Suppressor macrophage treated with lipopolysaccharide for 4 hours (primary cell): Measurements from ENCODE around the gene TMEM131.
"Not testable (repeated sequence)": the region's sequence is repeated elsewhere in the genome, so short reads cannot be mapped to it uniquely, and the experiment has no call there.

ENCODE experiments used
- DNase-seq: peaks from one replicate; pipeline ENCODE4 v3.0.0-alpha.2; 2020

The TMEM131 gene

GRCh38 chr2:97953853-97954252 is 41.9 kb downstream of the TMEM131 start:
- peak; percentile 23 for DNase-seq

- DNase-seq, result no peak
Measured at GRCh38 chr2:97952357-97952756, 43.4 kb downstream of the TMEM131 start.

- DNase-seq, result peak; percentile 71
Measured at GRCh38 chr2:97951155-97951680, 44.5 kb downstream of the TMEM131 start.

- DNase-seq, result no peak
Measured at GRCh38 chr2:97950329-97951154, 45.2 kb downstream of the TMEM131 start.

- peak; percentile 80 for DNase-seq
Measured at GRCh38 chr2:97948926-97949325, 46.8 kb downstream of the TMEM131 start.

- no peak for DNase-seq
Measured at GRCh38 chr2:97945791-97946190, 50.0 kb downstream of the TMEM131 start.

- DNase-seq, result no peak
Measured at GRCh38 chr2:97936881-97937280, 58.9 kb downstream of the TMEM131 start.

- no peak for DNase-seq
Measured at GRCh38 chr2:97936199-97936598, 59.5 kb downstream of the TMEM131 start.

GRCh38 chr2:97935719-97936161 is 60.0 kb downstream of the TMEM131 start:
- no peak for DNase-seq

- peak; percentile 39 for DNase-seq
Measured at GRCh38 chr2:97932975-97933662, 62.6 kb downstream of the TMEM131 start.

- no peak for DNase-seq
Measured at GRCh38 chr2:97931858-97932225, 63.9 kb downstream of the TMEM131 start.

GRCh38 chr2:97931118-97931857 is 64.5 kb downstream of the TMEM131 start:
- peak; percentile 80 for DNase-seq

- no peak for DNase-seq
Measured at GRCh38 chr2:97928591-97928990, 67.2 kb downstream of the TMEM131 start.

GRCh38 chr2:97926946-97927345 is 68.8 kb downstream of the TMEM131 start:
- DNase-seq, result no peak

GRCh38 chr2:97924194-97924593 is 71.6 kb downstream of the TMEM131 start:
- no peak for DNase-seq

GRCh38 chr2:97919858-97920257 is 75.9 kb downstream of the TMEM131 start:
- DNase-seq, result no peak

GRCh38 chr2:97918818-97919217 is 76.9 kb downstream of the TMEM131 start:
- no peak for DNase-seq

GRCh38 chr2:97917668-97918067 is 78.1 kb downstream of the TMEM131 start:
- DNase-seq, result not testable (repeated sequence)

GRCh38 chr2:97914691-97915213 is 81.0 kb downstream of the TMEM131 start:
- no peak for DNase-seq

- DNase-seq, result no peak
Measured at GRCh38 chr2:97913846-97914245, 81.9 kb downstream of the TMEM131 start.

GRCh38 chr2:97911922-97912575 is 83.7 kb downstream of the TMEM131 start:
- no peak for DNase-seq

GRCh38 chr2:97911206-97911921 is 84.4 kb downstream of the TMEM131 start:
- DNase-seq, result peak; percentile 87
